Effector memory CD8-positive, alpha-beta T cell (primary cell): ENCODE results near the gene GLIS2.
"Not testable (repeated sequence)": the region's sequence is repeated elsewhere in the genome, so short reads cannot be mapped to it uniquely, and the experiment has no call there.

Source experiments
- ATAC-seq: fragments of 150-1000 bp; cut with Tn5 transposase; replicated peaks from 2 replicates; pipeline ENCODE4 v1.10.0; 2021; ENCODE audit warnings: mild to moderate bottlenecking, moderate library complexity
- DNase-seq, 3 experiments: peaks; one replicate each; pipeline ENCODE4 v3.0.0; 2021
- H3K27ac Mint-ChIP-seq, 2 donors: one replicate each; pipeline ENCODE4 v1.8.0; 2022; ENCODE audit warnings: mild to moderate bottlenecking in 2 of 2, mixed read lengths in 2 of 2, moderate library complexity in 2 of 2
- H3K27me3 Mint-ChIP-seq, 2 donors: one replicate each; pipeline ENCODE4 v1.8.0; 2022; ENCODE audit warnings: mixed read lengths in 2 of 2
- H3K36me3 Mint-ChIP-seq: one replicate; pipeline ENCODE4 v1.8.0; 2022; ENCODE audit warnings: mild to moderate bottlenecking, moderate library complexity, mixed read lengths; ENCODE audit not compliant: insufficient read depth
- H3K4me1 Mint-ChIP-seq, 2 donors: one replicate each; pipeline ENCODE4 v1.8.0; 2022; ENCODE audit warnings: low read depth in 2 of 2, mixed read lengths in 2 of 2
- H3K4me3 Mint-ChIP-seq, 2 donors: one replicate each; pipeline ENCODE4 v1.8.0; 2022; ENCODE audit warnings: mild to moderate bottlenecking in 2 of 2, mixed read lengths in 2 of 2, moderate library complexity in 2 of 2
- H3K9me3 Mint-ChIP-seq, 2 donors: one replicate each; pipeline ENCODE4 v1.8.0; 2022; ENCODE audit warnings: mixed read lengths in 2 of 2

GLIS2 gene

DNA sequence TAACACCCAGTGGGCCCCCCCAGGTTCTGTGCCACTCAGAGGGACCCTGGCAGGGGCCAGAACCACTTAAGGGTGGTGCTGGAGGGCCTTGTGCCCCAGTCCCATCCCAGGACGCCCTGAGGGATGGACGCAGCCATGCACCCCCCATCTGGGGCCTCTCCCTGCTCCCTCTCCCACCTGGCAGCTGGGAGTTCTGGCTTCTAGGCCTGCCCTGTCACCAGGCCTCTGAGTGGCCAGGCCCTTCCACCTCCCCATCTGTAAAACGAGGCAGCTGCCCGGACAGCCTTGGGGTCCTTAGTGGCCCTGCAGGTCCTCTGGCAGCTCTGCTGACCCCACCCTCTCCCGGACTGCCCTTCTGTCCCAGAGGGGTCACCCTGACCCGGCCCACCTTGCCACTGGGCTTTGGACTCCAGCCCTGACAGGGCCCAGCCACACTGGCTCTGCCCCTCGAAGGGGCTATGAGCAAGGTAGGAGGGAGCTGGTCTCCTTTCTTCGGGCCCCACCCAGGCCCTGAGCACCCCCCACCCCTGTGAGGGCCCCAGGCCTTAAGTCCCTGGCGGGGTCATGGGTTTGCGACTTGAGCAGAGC is 22.9 kb downstream of the GLIS2 start:
- no peak overlapping the region for H3K27ac Mint-ChIP-seq
- ATAC-seq (no peak), DNase-seq (no peak)
- no peak overlapping the region for H3K4me3 Mint-ChIP-seq
- H3K4me1 Mint-ChIP-seq: no peaks in the 10 kb centered on the region
- no peaks in the 10 kb centered on the region for H3K27me3 Mint-ChIP-seq
- H3K36me3 Mint-ChIP-seq: no peaks in the 10 kb centered on the region
- no peaks in the 10 kb centered on the region for H3K9me3 Mint-ChIP-seq

DNA sequence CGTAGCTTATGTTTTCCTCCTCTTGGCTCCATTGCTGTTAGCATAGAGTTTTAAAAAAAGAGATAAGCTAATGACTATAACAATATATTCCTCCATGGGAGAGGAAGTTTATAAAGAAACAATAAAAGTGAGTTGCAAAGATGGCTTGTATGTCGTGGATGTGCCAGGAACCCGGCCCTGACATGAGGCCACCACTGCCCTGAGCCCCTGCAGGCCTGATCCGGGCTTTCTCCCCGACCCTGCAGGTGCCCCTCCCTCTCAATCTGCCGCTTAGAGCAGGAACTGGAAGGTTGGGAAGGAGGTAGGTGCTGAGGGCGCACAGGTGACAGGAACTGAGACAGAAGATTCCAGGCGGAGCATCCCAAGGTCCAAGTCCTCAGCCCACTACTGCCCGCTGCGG is 23.6 kb downstream of the GLIS2 start:
- Mint-ChIP-seq H3K9me3 (no peaks in the 10 kb centered on the region), H3K27ac (peak overlapping the region in 1 of 2 donors; percentile 73), H3K36me3 (no peaks in the 10 kb centered on the region), H3K4me1 (peaks cover 0 to 2% of the 10 kb centered on the region in 2 donors), H3K27me3 (no peaks in the 10 kb centered on the region), H3K4me3 (no peak overlapping the region)
- no peak for DNase-seq
- no peak for ATAC-seq

DNA sequence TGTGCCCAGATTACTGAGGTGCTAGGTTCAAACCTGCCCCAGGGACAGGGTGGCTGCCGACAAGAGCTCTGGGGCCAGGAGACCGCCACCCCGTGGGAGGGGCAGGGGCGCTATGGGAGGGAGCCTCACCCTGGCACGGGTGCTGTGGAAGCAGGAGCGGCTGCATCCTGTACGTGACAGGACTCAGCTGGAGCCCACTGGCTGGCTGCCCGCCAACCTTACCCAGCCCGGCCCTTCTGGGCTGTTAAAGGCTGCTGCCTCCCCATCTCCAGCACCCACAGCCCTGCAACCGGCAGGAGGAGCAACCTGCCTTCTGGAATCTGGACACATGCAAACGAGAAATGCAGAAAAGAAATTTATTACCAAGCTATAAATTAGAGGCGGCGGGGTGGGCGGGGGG is 24.0 kb downstream of the GLIS2 start:
- H3K4me3 Mint-ChIP-seq: no peak overlapping the region

DNA sequence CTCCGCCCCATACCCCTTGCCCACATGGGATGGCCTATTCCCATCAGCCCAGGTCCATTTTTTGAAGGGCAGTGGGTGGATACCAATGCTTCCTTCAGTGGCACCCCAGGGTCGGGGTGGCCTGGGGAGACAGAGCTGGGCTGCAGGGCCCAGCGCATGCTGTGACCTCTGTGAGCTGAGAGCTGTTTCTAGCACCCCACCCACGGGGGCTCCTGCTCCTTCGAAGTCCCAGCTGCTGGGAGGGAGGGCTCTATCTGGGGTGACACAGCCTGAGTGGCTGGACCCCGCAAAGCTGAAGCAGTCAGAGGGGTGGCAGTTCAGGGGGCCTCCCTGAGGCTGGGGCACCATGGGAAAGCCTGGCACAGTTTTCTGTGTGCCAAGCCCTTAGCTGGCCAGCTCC is 24.6 kb downstream of the GLIS2 start:
- Mint-ChIP-seq H3K9me3 (no peaks in the 10 kb centered on the region), H3K4me3 (no peak overlapping the region), H3K4me1 (peaks cover 3 to 4% of the 10 kb centered on the region in 2 donors), H3K27me3 (no peaks in the 10 kb centered on the region), H3K27ac (peak overlapping the region in 1 of 2 donors; percentile 15), H3K36me3 (no peaks in the 10 kb centered on the region)
- DNase-seq: no peak
- ATAC-seq: no peak

More for the DNA sequence above, 24.0 kb downstream of the GLIS2 start:
- no peaks in the 10 kb centered on the region for H3K36me3 Mint-ChIP-seq
- H3K4me1 Mint-ChIP-seq: peaks cover 2 to 3% of the 10 kb centered on the region in 2 donors
- no peaks in the 10 kb centered on the region for H3K9me3 Mint-ChIP-seq
- no peak for DNase-seq
- no peak for ATAC-seq
- no peaks in the 10 kb centered on the region for H3K27me3 Mint-ChIP-seq
- H3K27ac Mint-ChIP-seq: peak overlapping the region in 1 of 2 donors; percentile 73

DNA sequence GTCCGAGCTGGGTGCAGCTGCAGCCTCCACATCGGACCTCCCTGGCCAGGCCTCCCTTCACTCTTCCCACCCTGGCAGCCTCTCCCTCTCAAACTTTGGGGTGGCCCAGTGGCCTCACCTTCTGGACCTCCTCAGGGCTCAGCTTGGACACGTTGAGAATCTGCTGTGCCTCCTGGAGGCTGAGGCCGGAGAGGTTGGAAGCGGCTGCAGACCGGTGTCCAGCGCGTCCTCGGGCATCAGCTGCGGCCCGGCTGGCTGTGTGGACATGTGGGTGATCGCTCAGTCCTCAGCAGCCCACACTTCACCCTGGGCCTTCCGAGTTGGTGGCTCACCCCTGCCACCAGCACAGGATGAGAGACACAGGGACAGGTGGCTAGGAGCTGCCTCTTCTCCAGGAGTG is 25.4 kb downstream of the GLIS2 start:
- DNase-seq: no peak
- no peak for ATAC-seq
- H3K4me1 Mint-ChIP-seq: peaks cover 4 to 8% of the 10 kb centered on the region in 2 donors
- no peaks in the 10 kb centered on the region for H3K36me3 Mint-ChIP-seq
- no peaks in the 10 kb centered on the region for H3K9me3 Mint-ChIP-seq
- H3K4me3 Mint-ChIP-seq: no peak overlapping the region
- no peaks in the 10 kb centered on the region for H3K27me3 Mint-ChIP-seq
- no peak overlapping the region for H3K27ac Mint-ChIP-seq

DNA sequence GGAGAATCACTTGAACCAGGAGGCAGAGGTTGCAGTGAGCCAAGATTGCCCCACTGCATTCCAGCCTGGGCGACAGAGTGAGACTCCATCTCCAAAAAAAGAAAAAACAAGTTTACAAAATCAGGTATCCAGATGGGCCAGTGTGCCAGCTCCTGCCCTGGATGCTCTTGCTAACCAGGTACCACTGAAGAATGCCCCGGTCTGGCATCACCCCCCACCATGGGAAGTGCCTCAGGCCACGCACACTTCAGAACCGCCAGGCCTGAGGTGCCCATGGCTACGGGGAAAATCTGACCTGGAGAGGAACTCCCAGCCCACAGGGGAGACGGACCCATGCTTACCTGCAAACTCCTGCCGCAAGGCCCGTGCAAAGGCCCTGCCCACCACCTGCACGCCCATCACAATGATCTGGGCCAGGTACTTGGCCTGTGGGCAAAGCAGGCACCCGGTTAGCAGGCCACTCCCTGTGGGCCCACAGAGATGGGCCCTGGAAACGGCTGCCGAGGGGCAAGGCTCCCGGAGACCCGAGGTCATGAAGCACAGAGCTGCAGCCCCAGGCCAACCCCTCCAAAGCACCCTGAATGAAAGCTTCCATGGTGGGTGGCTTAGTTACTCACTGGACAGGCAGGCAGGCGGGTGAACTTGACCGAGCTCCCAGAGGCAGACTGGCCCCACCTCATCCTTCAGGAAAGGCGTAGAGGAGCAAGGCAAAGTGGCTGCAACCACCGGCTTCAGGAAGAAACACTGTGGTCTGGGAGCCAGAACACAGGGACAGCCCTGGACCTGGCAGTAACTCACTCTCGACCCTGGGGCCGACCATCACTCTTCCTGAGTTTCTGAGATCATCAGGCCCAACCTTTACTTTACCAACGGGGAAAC is 27.2 kb downstream of the GLIS2 start:
- Mint-ChIP-seq H3K27me3 (no peaks in the 10 kb centered on the region), H3K4me3 (no peak overlapping the region), H3K9me3 (no peaks in the 10 kb centered on the region), H3K36me3 (peaks cover 6% of the 10 kb centered on the region), H3K27ac (peak overlapping the region; percentile 79 to 87), H3K4me1 (peaks cover 4 to 8% of the 10 kb centered on the region in 2 donors)
- DNase-seq (no peak), ATAC-seq (no peak)

DNA sequence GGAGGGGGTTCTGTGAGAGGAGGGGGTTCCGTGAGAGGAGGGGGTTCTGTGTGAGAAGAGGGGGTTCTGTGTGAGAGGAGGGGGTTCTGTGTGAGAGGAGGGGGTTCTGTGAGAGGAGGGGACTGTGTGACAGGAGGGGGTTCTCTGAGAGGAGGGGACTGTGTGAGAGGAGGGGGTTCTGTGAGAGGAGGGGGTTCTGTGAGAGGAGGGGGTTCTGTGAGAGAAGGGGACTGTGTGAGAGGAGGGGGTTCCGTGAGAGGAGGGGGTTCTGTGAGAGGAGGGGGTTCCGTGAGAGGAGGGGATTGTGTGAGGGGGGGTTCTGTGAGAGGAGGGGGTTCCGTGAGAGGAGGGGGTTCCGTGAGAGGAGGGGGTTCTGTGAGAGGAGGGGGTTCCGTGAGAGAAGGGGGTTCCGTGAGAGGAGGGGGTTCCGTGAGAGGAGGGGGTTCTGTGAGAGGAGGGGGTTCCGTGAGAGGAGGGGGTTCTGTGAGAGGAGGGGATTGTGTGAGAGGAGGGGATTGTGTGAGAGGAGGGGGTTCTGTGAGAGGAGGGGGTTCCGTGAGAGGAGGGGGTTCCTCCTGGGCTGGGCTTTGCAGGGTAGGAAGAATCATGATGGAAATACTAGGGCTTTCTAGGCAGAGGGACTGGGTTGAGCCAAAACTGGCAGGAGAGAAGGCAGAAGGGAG is 28.6 kb downstream of the GLIS2 start:
- not testable (repeated sequence) for DNase-seq, H3K9me3 Mint-ChIP-seq, ATAC-seq, H3K27me3 Mint-ChIP-seq, H3K4me3 Mint-ChIP-seq
- Mint-ChIP-seq H3K4me1 (peaks cover 7 to 13% of the 10 kb centered on the region in 2 donors), H3K36me3 (peaks cover 11% of the 10 kb centered on the region), H3K27ac (peak overlapping the region; percentile 79 to 87)

DNA sequence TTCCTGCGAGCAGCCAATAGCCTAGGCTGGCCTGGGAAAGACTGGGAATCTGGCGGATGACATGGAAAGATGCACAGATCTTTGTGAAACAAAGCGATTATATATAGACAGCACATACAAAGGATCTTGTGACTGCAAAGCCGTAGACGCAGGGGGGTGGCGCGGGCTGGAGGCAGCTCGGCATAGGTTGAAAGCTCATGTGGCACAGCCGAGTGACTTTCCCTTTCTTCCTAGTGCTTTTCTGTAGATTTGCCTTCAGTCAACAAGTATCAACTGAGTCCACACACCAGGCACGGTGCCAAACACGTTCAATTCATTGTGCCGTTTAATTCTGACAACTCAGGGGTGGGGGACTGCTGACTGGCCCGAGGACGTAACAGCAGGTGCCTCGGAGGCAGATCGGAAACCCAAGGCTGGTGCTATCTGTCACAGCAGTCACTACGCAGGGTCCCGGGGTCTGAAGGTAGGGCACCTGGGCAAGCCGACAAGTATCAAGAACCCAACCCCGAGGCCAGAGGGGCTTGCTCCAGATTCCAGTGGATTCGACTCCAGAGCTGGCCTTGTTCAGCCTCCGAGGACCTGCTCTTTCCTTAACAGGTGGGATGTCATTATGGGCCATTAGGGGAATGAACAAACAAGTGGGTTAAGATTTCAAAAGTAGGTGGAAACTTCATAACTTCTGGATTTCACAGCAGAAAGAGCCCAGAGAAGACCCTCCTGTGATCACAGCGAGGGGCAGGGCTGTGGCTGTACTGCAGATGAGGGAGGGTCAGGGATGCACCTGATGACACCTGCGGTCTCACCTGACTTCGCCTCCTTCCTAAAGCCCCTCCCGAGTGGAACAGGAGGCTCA is 29.3 kb downstream of the GLIS2 start:
- ATAC-seq (no peak), DNase-seq (no peak)
- Mint-ChIP-seq H3K4me3 (no peak overlapping the region), H3K27ac (peak overlapping the region; percentile 8 to 68), H3K4me1 (peaks cover 7 to 13% of the 10 kb centered on the region in 2 donors), H3K9me3 (no peaks in the 10 kb centered on the region), H3K36me3 (peaks cover 11% of the 10 kb centered on the region), H3K27me3 (no peaks in the 10 kb centered on the region)

DNA sequence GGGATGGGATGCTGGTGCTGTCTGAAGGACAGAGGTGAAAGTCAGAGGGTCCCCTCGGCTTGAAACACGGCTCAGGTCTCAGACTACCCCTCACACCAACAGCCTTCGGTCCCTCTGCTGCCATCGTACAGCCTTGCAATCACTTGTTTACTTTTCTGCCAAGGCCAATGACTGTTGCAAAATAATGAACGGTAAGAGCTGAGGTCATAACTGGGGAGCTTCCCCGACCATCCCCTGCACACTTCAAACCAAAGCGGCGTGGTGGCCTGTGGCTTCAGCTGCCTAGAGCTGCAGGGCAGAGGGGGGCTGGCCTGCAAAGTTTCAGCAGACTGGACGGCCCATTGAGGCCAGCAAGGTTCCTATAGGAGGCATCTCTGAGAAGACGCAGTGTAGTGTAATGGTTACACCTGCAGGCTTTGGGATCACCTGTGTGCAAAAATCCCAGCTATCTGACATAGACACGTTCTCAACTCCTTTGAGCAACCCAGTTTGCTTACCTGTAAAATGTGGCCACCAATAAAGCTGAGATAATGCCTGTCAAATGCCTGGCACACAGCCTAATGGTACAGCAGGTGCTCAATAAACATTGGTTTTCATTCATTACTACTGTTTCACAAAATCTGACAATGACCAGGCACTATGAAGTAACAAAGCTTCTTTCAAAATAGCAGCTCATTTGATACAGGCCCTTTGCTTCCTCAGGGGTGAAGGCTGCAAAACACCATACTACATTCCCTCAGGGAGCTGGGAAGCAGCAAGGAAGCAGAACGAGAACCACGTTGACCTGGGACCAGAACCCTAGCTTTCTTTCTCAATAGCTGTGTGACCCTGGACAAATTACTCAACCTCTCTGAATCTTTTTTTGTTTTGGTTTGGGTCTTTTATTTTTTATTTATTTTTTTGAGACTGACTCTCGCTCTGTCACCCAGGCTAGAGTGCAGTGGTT is 30.2 kb downstream of the GLIS2 start:
- H3K27ac Mint-ChIP-seq: peak overlapping the region; percentile 41 to 67
- no peaks in the 10 kb centered on the region for H3K9me3 Mint-ChIP-seq
- H3K4me3 Mint-ChIP-seq: no peak overlapping the region
- peaks cover 20% of the 10 kb centered on the region for H3K36me3 Mint-ChIP-seq
- H3K4me1 Mint-ChIP-seq: peaks cover 14 to 18% of the 10 kb centered on the region in 2 donors
- DNase-seq (no peak), ATAC-seq (no peak)
- no peaks in the 10 kb centered on the region for H3K27me3 Mint-ChIP-seq

DNA sequence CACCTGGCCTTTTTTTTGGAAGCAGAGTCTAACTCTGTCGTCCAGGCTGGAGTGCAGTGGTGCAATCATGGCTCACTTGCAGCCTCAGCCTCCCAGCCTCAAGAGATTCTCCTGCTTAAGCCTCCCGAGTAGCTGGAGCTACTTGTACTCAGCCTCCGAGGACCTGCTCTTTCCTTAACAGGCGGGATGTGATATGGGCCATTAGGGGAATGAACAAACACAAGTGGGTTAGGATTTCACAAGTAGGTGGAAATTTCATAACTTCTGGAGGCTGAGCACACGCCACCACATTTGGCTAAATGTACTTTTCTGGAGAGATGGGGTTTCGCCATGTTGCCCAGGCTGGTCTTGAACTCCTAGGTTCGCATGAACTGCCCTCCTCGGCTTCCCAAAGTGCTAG is 31.1 kb downstream of the GLIS2 start:
- no peaks in the 10 kb centered on the region for H3K9me3 Mint-ChIP-seq
- ATAC-seq (no peak), DNase-seq (no peak)
- no peaks in the 10 kb centered on the region for H3K27me3 Mint-ChIP-seq
- peaks cover 15 to 18% of the 10 kb centered on the region in 2 donors for H3K4me1 Mint-ChIP-seq
- no peak overlapping the region for H3K4me3 Mint-ChIP-seq
- H3K27ac Mint-ChIP-seq: peak overlapping the region; percentile 41 to 67
- H3K36me3 Mint-ChIP-seq: peaks cover 25% of the 10 kb centered on the region

DNA sequence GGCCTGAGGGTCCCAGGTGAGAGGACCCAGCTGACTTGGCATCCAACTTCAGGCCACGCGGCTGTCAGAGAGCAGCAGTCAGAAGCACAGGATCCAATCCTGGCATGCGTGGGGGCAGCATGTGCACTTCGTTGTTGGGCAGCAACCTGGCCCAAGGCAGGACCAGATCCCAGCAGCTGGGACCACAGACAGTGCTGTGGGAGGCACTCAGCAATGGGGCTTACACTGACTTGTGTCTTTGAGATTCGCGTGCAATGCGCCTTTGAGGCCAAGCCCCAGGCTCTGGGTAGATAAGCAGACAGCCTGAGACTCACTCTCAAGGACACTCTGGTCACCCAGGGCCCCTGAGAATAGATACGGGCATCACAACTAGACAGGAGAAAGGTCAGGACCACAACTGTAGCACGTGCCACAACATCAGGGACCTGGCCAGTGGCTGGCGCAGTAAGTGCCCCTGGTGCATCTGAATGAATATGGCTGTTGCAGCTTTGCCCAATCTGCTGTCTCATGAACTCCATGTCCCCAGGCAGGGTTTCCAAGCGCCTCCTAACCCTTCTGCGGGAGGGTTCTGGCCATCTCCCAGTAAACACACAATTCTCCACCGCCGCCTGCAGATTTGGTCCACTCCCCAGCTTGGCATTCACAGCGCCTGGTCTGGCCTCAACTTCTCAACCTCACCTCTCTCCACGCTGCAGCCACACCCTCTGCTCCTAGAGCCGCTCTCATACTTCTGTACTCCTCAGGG is 32.1 kb downstream of the GLIS2 start:
- Mint-ChIP-seq H3K36me3 (peaks cover 29% of the 10 kb centered on the region), H3K9me3 (no peaks in the 10 kb centered on the region), H3K4me1 (peaks cover 15 to 18% of the 10 kb centered on the region in 2 donors), H3K27ac (peak overlapping the region in 1 of 2 donors; percentile 81), H3K4me3 (no peak overlapping the region), H3K27me3 (no peaks in the 10 kb centered on the region)
- no peak for ATAC-seq
- no peak for DNase-seq

DNA sequence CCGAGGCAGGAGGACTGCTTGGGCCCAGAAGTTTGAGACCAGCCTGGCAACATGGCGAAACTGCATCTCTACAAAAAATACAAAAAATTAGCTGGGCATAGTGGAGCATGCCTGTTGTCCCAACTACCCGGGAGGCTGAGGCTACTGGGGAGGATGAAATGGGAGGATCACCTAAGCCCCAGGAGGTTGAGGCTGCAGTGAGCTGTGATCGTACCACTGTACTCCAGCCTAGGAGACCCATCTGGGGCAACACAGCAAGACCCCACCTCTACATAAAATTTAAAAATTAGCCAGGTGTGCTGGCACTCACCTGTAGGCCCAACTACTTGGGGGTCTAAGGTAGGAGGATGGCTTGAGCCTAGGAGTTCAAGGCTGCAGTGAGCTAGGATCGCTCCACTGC is 33.5 kb downstream of the GLIS2 start:
- DNase-seq (no peak), ATAC-seq (no peak)
- Mint-ChIP-seq H3K4me1 (peaks cover 13 to 28% of the 10 kb centered on the region in 2 donors), H3K27me3 (no peaks in the 10 kb centered on the region), H3K36me3 (peaks cover 42% of the 10 kb centered on the region), H3K27ac (no peak overlapping the region), H3K9me3 (no peaks in the 10 kb centered on the region), H3K4me3 (no peak overlapping the region)
